H1 (cell line): ENCODE data around the gene DNAH8. TPM values are rescaled to one million over a fixed set of nuclear protein-coding genes. Genes with fewer than 3 reads are reported as not detected.

ENCODE experiments used
- CTCF ChIA-PET: fragments of 300-600 bp; sonication (Branson Sonifier 250); formaldehyde crosslinking; loops from one replicate; lab custom pipeline; 2021; ENCODE audit not compliant: partially characterized antibody; lab: Charles Lee
- POLR2A ChIA-PET: fragments of 300-600 bp; sonication (Branson Sonifier 250); formaldehyde crosslinking; loops from one replicate; lab custom pipeline; 2021; ENCODE audit warnings: inconsistent platforms; ENCODE audit not compliant: partially characterized antibody; lab: Charles Lee
- DNase-seq, 2 experiments: peaks; one replicate each; pipeline versions ENCODE4 v3.0.0 to v3.0.0-alpha.2; 2010 to 2022; ENCODE audit warnings: low spot score in 2 of 2, low read depth in 1 of 2, mixed read lengths in 1 of 2
- FAIRE-seq: peaks from 2 replicates; lab custom pipeline; 2011; peaks lifted over from hg19 to GRCh38; lab: Jason Lieb, UNC
- H2AFZ ChIP-seq: 2 replicates; pipeline ENCODE4 v1.8.1; 2012; ENCODE audit warnings: low read length, inconsistent platforms
- H2AK5ac ChIP-seq: 2 replicates; pipeline ENCODE4 v1.6.1; 2013; ENCODE audit warnings: low read depth, low read length
- H2BK120ac ChIP-seq: replicated peaks from 2 replicates; pipeline ENCODE3; 2013; ENCODE audit warnings: low read depth, low read length, inconsistent platforms
- H2BK12ac ChIP-seq: 2 replicates; pipeline ENCODE4 v1.6.1; 2013; ENCODE audit warnings: low read depth, low read length
- H2BK15ac ChIP-seq: 2 replicates; pipeline ENCODE4 v1.6.1; 2013; ENCODE audit warnings: low read length
- H2BK20ac ChIP-seq: 2 replicates; pipeline ENCODE4 v1.6.1; 2013; ENCODE audit warnings: low read length
- H2BK5ac ChIP-seq: 2 replicates; pipeline ENCODE4 v1.6.1; 2013; ENCODE audit warnings: low read depth, low read length
- H3K14ac ChIP-seq: 2 replicates; pipeline ENCODE4 v1.6.1; 2013; ENCODE audit warnings: inconsistent platforms; ENCODE audit not compliant: insufficient read length
- H3K18ac ChIP-seq: 2 replicates; pipeline ENCODE4 v1.6.1; 2013; ENCODE audit warnings: low read length; ENCODE audit errors: extremely low read depth
- H3K23ac ChIP-seq: 2 replicates; pipeline ENCODE4 v1.6.1; 2013; ENCODE audit warnings: inconsistent platforms; ENCODE audit not compliant: insufficient read length
- H3K23me2 ChIP-seq: 2 replicates; pipeline ENCODE4 v1.6.1; 2013; ENCODE audit warnings: low read depth, low read length
- H3K27ac ChIP-seq: 2 replicates; pipeline ENCODE4 v1.6.1; 2011; ENCODE audit warnings: low read depth, low read length, inconsistent platforms
- H3K27me3 ChIP-seq, 4 experiments: replicated peaks in 1 of 4; 1 replicate in 1 of 4; 2 replicates in 3 of 4; pipeline versions ENCODE4 v1.6.1 to v1.8.1; 2011 to 2013; ENCODE audit warnings: low read length in 3 of 4, mild to moderate bottlenecking in 3 of 4, inconsistent platforms in 2 of 4, mixed read lengths in 2 of 4, moderate library complexity in 1 of 4; ENCODE audit not compliant: control insufficient read depth in 3 of 4, insufficient read depth in 3 of 4; ENCODE audit errors: extremely low read depth in 1 of 4
- H3K36me3 ChIP-seq, 4 experiments: 2 replicates each; pipeline versions ENCODE4 v1.6.1 to v1.8.1; 2011 to 2013; ENCODE audit warnings: mild to moderate bottlenecking in 4 of 4, low read length in 3 of 4, moderate library complexity in 2 of 4, control low read depth in 1 of 4, inconsistent platforms in 1 of 4; ENCODE audit not compliant: insufficient read depth in 4 of 4, control insufficient read depth in 2 of 4
- H3K4ac ChIP-seq: replicated peaks from 2 replicates; pipeline ENCODE3; 2013; ENCODE audit warnings: low read length, low read depth, mixed read lengths, inconsistent platforms; ENCODE audit not compliant: insufficient read length
- H3K4me1 ChIP-seq, 4 experiments: replicated peaks in 1 of 4; 1 replicate in 1 of 4; 2 replicates in 3 of 4; pipeline versions ENCODE4 v1.6.1 to v1.8.1; 2011 to 2013; ENCODE audit warnings: low read length in 3 of 4, inconsistent platforms in 2 of 4, mixed read lengths in 1 of 4; ENCODE audit not compliant: insufficient read depth in 4 of 4, control insufficient read depth in 3 of 4
- H3K4me2 ChIP-seq, 2 experiments: 2 replicates each; pipeline versions ENCODE4 v1.6.1 to v1.8.1; 2011 to 2013; ENCODE audit warnings: low read depth in 2 of 2, low read length in 2 of 2, control low read depth in 1 of 2, inconsistent platforms in 1 of 2, mild to moderate bottlenecking in 1 of 2; ENCODE audit not compliant: insufficient read depth in 1 of 2
- H3K4me3 ChIP-seq, 4 experiments: fragments of 200-600, 300-600 bp in 1 of 4; sonication (generic), shearing (Covaris generic), sonication (Bioruptor Twin) in 1 of 4; 2 replicates each; pipeline versions ENCODE4 v1.5.1 to v1.8.1; 2011 to 2016; ENCODE audit warnings: low read length in 4 of 4, low read depth in 3 of 4, control low read depth in 2 of 4, inconsistent platforms in 2 of 4, mild to moderate bottlenecking in 2 of 4, mixed read lengths in 1 of 4, moderate library complexity in 1 of 4; ENCODE audit not compliant: insufficient read depth in 2 of 4; ENCODE audit errors: extremely low read depth in 1 of 4
- H3K56ac ChIP-seq: replicated peaks from 2 replicates; pipeline ENCODE3; 2013; ENCODE audit warnings: low read depth, mild to moderate bottlenecking, mixed read lengths, low read length, inconsistent platforms; ENCODE audit not compliant: insufficient read length
- H3K79me1 ChIP-seq: 2 replicates; pipeline ENCODE4 v1.6.1; 2013; ENCODE audit warnings: low read depth, low read length, control low read depth
- H3K79me2 ChIP-seq, 2 experiments: 2 replicates each; pipeline versions ENCODE4 v1.6.1 to v1.8.1; 2012 to 2013; ENCODE audit warnings: low read length in 2 of 2, mild to moderate bottlenecking in 2 of 2, inconsistent platforms in 1 of 2; ENCODE audit not compliant: insufficient read depth in 2 of 2, control insufficient read depth in 1 of 2
- H3K9ac ChIP-seq, 4 experiments: replicated peaks in 1 of 4; 1 replicate in 1 of 4; 2 replicates in 3 of 4; pipeline versions ENCODE4 v1.6.1 to v1.8.1; 2011 to 2013; ENCODE audit warnings: low read depth in 3 of 4, low read length in 3 of 4, control low read depth in 2 of 4, mild to moderate bottlenecking in 2 of 4, moderate library complexity in 2 of 4, inconsistent platforms in 1 of 4; ENCODE audit errors: extremely low read depth in 1 of 4
- H3K9me3 ChIP-seq, 2 experiments: 2 replicates each; pipeline versions ENCODE4 v1.6.1 to v1.8.1; 2012 to 2013; ENCODE audit warnings: mild to moderate bottlenecking in 2 of 2, moderate library complexity in 2 of 2, control low read depth in 1 of 2, inconsistent platforms in 1 of 2, low read depth in 1 of 2, low read length in 1 of 2, mixed read lengths in 1 of 2; ENCODE audit not compliant: insufficient read depth in 2 of 2
- H4K20me1 ChIP-seq, 2 experiments: replicated peaks in 1 of 2; 2 replicates each; pipeline versions ENCODE3 to v1.8.1; 2011 to 2013; ENCODE audit warnings: inconsistent platforms in 2 of 2, low read length in 2 of 2, mild to moderate bottlenecking in 1 of 2; ENCODE audit not compliant: insufficient read depth in 2 of 2, control insufficient read depth in 1 of 2
- H4K5ac ChIP-seq: 2 replicates; pipeline ENCODE4 v1.6.1; 2013; ENCODE audit warnings: low read length, low read depth, mixed read lengths, inconsistent platforms; ENCODE audit not compliant: insufficient read length
- H4K8ac ChIP-seq: 2 replicates; pipeline ENCODE4 v1.8.0; 2013; ENCODE audit warnings: mild to moderate bottlenecking, moderate library complexity, low read length, inconsistent platforms; ENCODE audit not compliant: insufficient read depth; ENCODE audit errors: extremely low read depth
- H4K91ac ChIP-seq: replicated peaks from 2 replicates; pipeline ENCODE3; 2013; ENCODE audit warnings: low read length, mixed read lengths, inconsistent platforms; ENCODE audit not compliant: insufficient read length
- BRCA1 ChIP-seq: IDR thresholded peaks from 2 replicates; pipeline ENCODE4 v1.6.1; 2012; ENCODE audit warnings: low read depth, low read length, improper control_type of control experiment
- CEBPB ChIP-seq: IDR thresholded peaks from 2 replicates; pipeline ENCODE4 v1.6.1; 2012; ENCODE audit warnings: low read depth, low read length
- EGR1 ChIP-seq: IDR thresholded peaks from 2 replicates; pipeline ENCODE4 v1.6.1; 2011; ENCODE audit warnings: low read depth, low read length, borderline replicate concordance
- HDAC2 ChIP-seq, 2 experiments: fragments of 300-600 bp in 1 of 2; sonication (generic) in 1 of 2; IDR thresholded peaks; 2 replicates each; pipeline ENCODE4 v1.6.1; 2011 to 2012; ENCODE audit warnings: low read depth in 2 of 2, low read length in 2 of 2, mild to moderate bottlenecking in 2 of 2, moderate library complexity in 2 of 2, borderline replicate concordance in 1 of 2, inconsistent platforms in 1 of 2
- NANOG ChIP-seq: IDR thresholded peaks from 2 replicates; pipeline ENCODE4 v1.6.1; 2011; ENCODE audit warnings: low read length, low read depth, mild to moderate bottlenecking, inconsistent platforms; ENCODE audit not compliant: insufficient read depth, poor library complexity, severe bottlenecking
- POLR2AphosphoS5 ChIP-seq: IDR thresholded peaks from 2 replicates; pipeline ENCODE4 v1.6.1; 2011; ENCODE audit warnings: low read depth, low read length
- RBBP5 ChIP-seq: IDR thresholded peaks from 2 replicates; pipeline ENCODE4 v1.7.1; 2012; ENCODE audit warnings: low read depth, mild to moderate bottlenecking, inconsistent platforms, low read length, moderate library complexity, borderline replicate concordance
- RXRA ChIP-seq: IDR thresholded peaks from 2 replicates; pipeline ENCODE4 v1.6.1; 2011; ENCODE audit warnings: low read depth, mild to moderate bottlenecking, low read length, moderate library complexity; ENCODE audit not compliant: insufficient read depth
- SUZ12 ChIP-seq: fragments of 200-600 bp; sonication (generic); IDR thresholded peaks from 2 replicates; pipeline ENCODE4 v1.6.1; 2012; ENCODE audit warnings: mild to moderate bottlenecking, inconsistent platforms, low read length, moderate library complexity, mixed read lengths
- TAF7 ChIP-seq: optimal IDR thresholded peaks from 2 replicates; pipeline ENCODE3; 2011; ENCODE audit warnings: low read depth, mild to moderate bottlenecking, inconsistent platforms, low read length, moderate library complexity, borderline replicate concordance
- ZNF274 ChIP-seq: IDR thresholded peaks from 2 replicates; pipeline ENCODE4 v1.7.0; 2012; ENCODE audit warnings: low read length, borderline replicate concordance; ENCODE audit errors: extremely low read depth
- WGBS, 2 experiments: shearing (Covaris generic) in 1 of 2; methylation state at CpG; one replicate each; pipeline versions ENCODE4 v1.1.6 to v1.1.7; 2013 to 2015; ENCODE audit warnings: low lambda C conversion rate in 2 of 2, mixed read lengths in 2 of 2, inconsistent platforms in 1 of 2, low coverage in 1 of 2, missing lambda C conversion rate in 1 of 2; ENCODE audit not compliant: insufficient replicate concordance in 2 of 2, insufficient coverage in 1 of 2, insufficient read length in 1 of 2; ENCODE audit errors: extremely low coverage in 1 of 2, missing lambda C conversion rate in 1 of 2; 5-methylcytosine and 5-hydroxymethylcytosine counted together
- polyA plus RNA-seq, 7 experiments: library from polyadenylated mRNA; depleted of rRNA in 3 of 7; stranded (reverse) in 5 of 7; unstranded in 2 of 7; fragments of >200 nt in 5 of 7; fragments of 200-250 nt in 2 of 7; gene quantifications; 1 replicate in 5 of 7; 2 replicates in 1 of 7; 4 replicates in 1 of 7; pipeline versions ENCODE4 v1.2.1 to v1.2.3, GENCODE V29; 2011 to 2013; ENCODE audit warnings: missing spikeins in 2 of 7, mixed read lengths in 2 of 7
- total RNA-seq: library from RNA; stranded (reverse); fragmentation: NEBNext Ultra II Directional; extraction: Animal tissue kit (Norgen Biotek cat#: 25700); gene quantifications from 2 replicates; pipeline ENCODE4 v1.2.1, GENCODE V29; 2021
- TF ChIP-seq, protein P1 (sequence below): IDR thresholded peaks from 2 replicates; pipeline ENCODE4 v1.6.1; 2012; ENCODE audit warnings: inconsistent platforms

The DNAH8 gene
- total and polyA plus RNA-seq, 2 of the 8 experiments (the other 6 are each of a cell fraction or from before 2014, with no cell fraction given), result under 0.01 TPM; not detected in 1

DNA sequence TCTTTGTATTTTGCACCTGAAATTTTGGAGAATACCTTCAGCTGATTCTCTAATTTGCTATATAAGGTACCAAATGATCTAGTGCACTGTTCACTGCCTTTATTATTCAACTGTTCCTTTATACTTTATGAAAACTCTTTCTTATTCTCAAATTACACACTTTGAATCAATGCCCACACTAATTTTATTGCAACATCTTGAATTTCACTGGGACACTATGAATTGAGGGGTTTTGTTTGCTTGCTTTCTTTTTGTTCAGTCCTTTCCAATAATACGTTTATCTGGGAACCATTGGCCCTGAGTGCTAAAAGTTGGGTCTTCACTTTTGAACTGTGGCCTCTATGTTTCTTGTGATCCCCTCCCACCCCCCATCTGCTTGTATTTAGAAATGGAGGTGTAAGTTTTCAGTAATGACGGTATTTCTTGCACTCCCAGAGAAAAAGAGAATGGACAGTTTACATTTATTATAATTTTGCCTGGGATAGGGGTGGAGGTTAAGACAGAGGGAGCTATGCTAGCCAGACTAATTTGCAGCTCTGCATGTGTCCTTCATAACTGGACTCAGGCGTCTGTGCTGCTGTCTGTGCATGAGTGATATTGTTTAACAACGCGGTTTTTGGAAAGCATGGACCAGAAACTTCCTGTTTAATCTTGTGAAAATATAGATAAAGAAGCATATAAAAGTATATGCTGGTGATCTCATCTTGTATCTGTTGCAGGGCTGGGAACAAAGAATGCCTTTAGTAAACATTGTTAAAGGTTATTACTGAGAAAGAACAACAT, 98.1 kb downstream of the DNAH8 start:
- no peak overlapping the region for H3K4me2 ChIP-seq
- no peaks in the 10 kb centered on the region for H3K79me2 ChIP-seq
- H4K20me1 ChIP-seq, result no peaks in the 10 kb centered on the region
- no peaks in the 10 kb centered on the region for H3K79me1 ChIP-seq
- H2AFZ ChIP-seq, result no peak overlapping the region
- H3K23ac ChIP-seq, result no peak overlapping the region
- no peak overlapping the region for H3K18ac ChIP-seq
- H2BK5ac ChIP-seq, result no peak overlapping the region
- 86% methylated on average over 5 of the region's 5 CpGs; no CpG with 5 or more reads in 1 of the 2 experiments for WGBS, 2 experiments
- FAIRE-seq, result no peak
- no peaks in the 10 kb centered on the region for H3K36me3 ChIP-seq
- H3K4me1 ChIP-seq, result no peaks in the 10 kb centered on the region
- no peak overlapping the region for H3K27ac ChIP-seq
- H3K27me3 ChIP-seq, result no peaks in the 10 kb centered on the region
- H3K4me3 ChIP-seq, result no peak overlapping the region
- CTCF ChIA-PET, result interaction anchor here (0.7 to 1.6 kb wide), 4 partner anchors 17 to 174 kb away, joined by 3 to 6 read pairs (median 3); no protein-coding TSS in a partner anchor
- H3K23me2 ChIP-seq, result no peaks in the 10 kb centered on the region
- H3K9me3 ChIP-seq, result no peaks in the 10 kb centered on the region
- no peak for DNase-seq
- H4K5ac ChIP-seq, result no peak overlapping the region
- no peak overlapping the region for H2BK12ac ChIP-seq
- no peak overlapping the region for H2BK15ac ChIP-seq
- H3K14ac ChIP-seq, result no peak overlapping the region
- H4K8ac ChIP-seq, result no peak overlapping the region
- H2BK20ac ChIP-seq, result no peak overlapping the region
- TF ChIP-seq CEBPB (no peak), TAF7 (no peak), HDAC2 (IDR thresholded peaks at IDR 0.05; ENCODE audit: borderline replicate concordance in 1 of 2, low read depth in 2 of 2, low read length in 2 of 2) (no peak), RXRA (no peak), NANOG (no peak), SUZ12 (no peak), ZNF274 (no peak), RBBP5 (no peak), BRCA1 (no peak), POLR2AphosphoS5 (no peak), EGR1 (no peak)
- TF ChIP-seq, protein P1, sequence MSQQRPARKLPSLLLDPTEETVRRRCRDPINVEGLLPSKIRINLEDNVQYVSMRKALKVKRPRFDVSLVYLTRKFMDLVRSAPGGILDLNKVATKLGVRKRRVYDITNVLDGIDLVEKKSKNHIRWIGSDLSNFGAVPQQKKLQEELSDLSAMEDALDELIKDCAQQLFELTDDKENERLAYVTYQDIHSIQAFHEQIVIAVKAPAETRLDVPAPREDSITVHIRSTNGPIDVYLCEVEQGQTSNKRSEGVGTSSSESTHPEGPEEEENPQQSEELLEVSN, result no peak
- H4K91ac ChIP-seq, result no peak overlapping the region
- H3K4ac ChIP-seq, result no peak overlapping the region
- no peak overlapping the region for H2AK5ac ChIP-seq
- POLR2A ChIA-PET, result no interaction called here
- no peak overlapping the region for H3K56ac ChIP-seq
- no peak overlapping the region for H2BK120ac ChIP-seq
- H3K9ac ChIP-seq, result no peak overlapping the region
